Smooth muscle cell (in vitro differentiated cells): Measurements from ENCODE around the gene DAP3. TPM values are rescaled to one million over a fixed set of nuclear protein-coding genes. Genes with fewer than 3 reads are reported as not detected.

Experiments
- DNase-seq: peaks from one replicate; lab custom pipeline; 2025; ENCODE audit not compliant: unreplicated experiment; lab: John Stamatoyannopoulos, UW
- H2AFZ ChIP-seq: fragments of 200-600 bp; sonication (generic); 2 replicates; pipeline ENCODE4 v1.6.0; 2016; ENCODE audit warnings: antibody characterized with exemption, low read depth, mild to moderate bottlenecking
- H3F3A ChIP-seq: fragments of 200-600 bp; sonication (generic); 2 replicates; pipeline ENCODE4 v1.6.0; 2017; ENCODE audit warnings: antibody characterized with exemption, low read depth
- H3K27ac ChIP-seq: fragments of 200-600 bp; sonication (generic); 2 replicates; pipeline ENCODE4 v1.5.1; 2016; ENCODE audit warnings: low read depth, mild to moderate bottlenecking
- H3K27me3 ChIP-seq: fragments of 200-600 bp; sonication (generic); 2 replicates; pipeline ENCODE4 v1.6.1; 2016; ENCODE audit warnings: low read depth, mild to moderate bottlenecking
- H3K36me3 ChIP-seq: fragments of 200-600 bp; sonication (generic); 2 replicates; pipeline ENCODE4 v1.5.1; 2016; ENCODE audit warnings: low read depth
- H3K4me1 ChIP-seq: fragments of 200-600 bp; sonication (generic); 2 replicates; pipeline ENCODE4 v1.5.1; 2016; ENCODE audit warnings: low read depth
- H3K4me2 ChIP-seq: fragments of 200-600 bp; sonication (generic); 2 replicates; pipeline ENCODE4 v1.6.0; 2016; ENCODE audit warnings: mild to moderate bottlenecking
- H3K4me3 ChIP-seq: fragments of 200-600 bp; sonication (generic); 2 replicates; pipeline ENCODE4 v1.5.1; 2016; ENCODE audit warnings: mild to moderate bottlenecking
- H3K79me2 ChIP-seq: fragments of 200-600 bp; sonication (generic); 2 replicates; pipeline ENCODE4 v1.6.0; 2016; ENCODE audit warnings: low read depth, mild to moderate bottlenecking
- H3K9ac ChIP-seq: fragments of 200-600 bp; sonication (generic); 2 replicates; pipeline ENCODE4 v1.6.0; 2016; ENCODE audit warnings: low read depth
- H3K9me3 ChIP-seq: fragments of 200-600 bp; sonication (generic); replicated peaks from 2 replicates; pipeline ENCODE4 v1.5.1; 2016; ENCODE audit warnings: low read depth
- H4K20me1 ChIP-seq: fragments of 200-600 bp; sonication (generic); 2 replicates; pipeline ENCODE4 v1.6.0; 2016; ENCODE audit warnings: low read depth
- CTCF ChIP-seq: fragments of 200-600 bp; sonication (generic); IDR thresholded peaks from 2 replicates; pipeline ENCODE4 v1.5.1; 2017; ENCODE audit warnings: borderline replicate concordance, mild to moderate bottlenecking, antibody characterized with exemption; ENCODE audit not compliant: insufficient read depth, poor library complexity, severe bottlenecking
- WGBS: methylation state at CpG from one replicate; pipeline ENCODE4 v1.1.7; 2016; ENCODE audit warnings: low lambda C conversion rate; 5-methylcytosine and 5-hydroxymethylcytosine counted together
- polyA plus RNA-seq: library from polyadenylated mRNA; unstranded; fragments of >200 nt; fragmentation: Nextera tagmentation; extraction: Ambion mirVana; gene quantifications from 2 replicates; pipeline ENCODE4 v1.2.1, GENCODE V29; 2016
- total RNA-seq: library from RNA; depleted of rRNA; stranded (reverse); fragments of >200 nt; gene quantifications from 2 replicates; pipeline ENCODE4 v1.2.3, GENCODE V29; 2014

Gene DAP3
- total and polyA plus RNA-seq, 2 experiments from 2014 or later, result 61.2 to 86.3 TPM

GRCh38 chr1:155777582-155777981, 88.7 kb downstream of the DAP3 start:
- TF ChIP-seq CTCF, result no peak
- Histone ChIP-seq H3K79me2 (no peaks in the 10 kb centered on the region), H3K36me3 (peaks cover 28% of the 10 kb centered on the region), H4K20me1 (no peaks in the 10 kb centered on the region), H3K9me3 (no peaks in the 10 kb centered on the region), H3K4me2 (no peak overlapping the region), H3F3A (no peaks in the 10 kb centered on the region), H3K27me3 (no peaks in the 10 kb centered on the region), H3K27ac (no peak overlapping the region), H3K9ac (no peak overlapping the region), H3K4me3 (no peak overlapping the region), H2AFZ (no peak overlapping the region), H3K4me1 (no peaks in the 10 kb centered on the region)
- no peak for DNase-seq
- 98% methylated on average over 3 of the region's 3 CpGs for WGBS

Other genes with a start within 250 kb of the DAP3 start
- gene ASH1L, start 126.3 kb upstream of the DAP3 start, total RNA-seq, result 34.0 and 38.7 TPM in 2 replicates
- gene ASH1L, start 126.3 kb upstream of the DAP3 start, polyA plus RNA-seq, result 9.2 and 15.0 TPM in 2 replicates
- gene MSTO1, start 78.9 kb upstream of the DAP3 start, total RNA-seq, result 13.3 and 17.5 TPM in 2 replicates
- 36.5 and 41.2 TPM in 2 replicates for gene MSTO1, start 78.9 kb upstream of the DAP3 start, polyA plus RNA-seq
- 33.9 and 36.5 TPM in 2 replicates for gene YY1AP1, start 317 bp upstream of the DAP3 start, total RNA-seq
- gene YY1AP1, start 317 bp upstream of the DAP3 start, polyA plus RNA-seq, result 27.8 and 29.7 TPM in 2 replicates
- gene GON4L, start 168.1 kb downstream of the DAP3 start, total RNA-seq, result 21.0 and 22.2 TPM in 2 replicates
- gene GON4L, start 168.1 kb downstream of the DAP3 start, polyA plus RNA-seq, result 40.8 and 45.3 TPM in 2 replicates
- 3.4 and 4.6 TPM in 2 replicates for gene SYT11, start 170.5 kb downstream of the DAP3 start, total RNA-seq
- gene SYT11, start 170.5 kb downstream of the DAP3 start, polyA plus RNA-seq, result 2.1 and 2.9 TPM in 2 replicates
- gene RIT1, start 222.3 kb downstream of the DAP3 start, total RNA-seq, result 59.6 and 65.3 TPM in 2 replicates
- 63.6 and 64.4 TPM in 2 replicates for gene RIT1, start 222.3 kb downstream of the DAP3 start, polyA plus RNA-seq
- gene KHDC4, start 245.3 kb downstream of the DAP3 start, total RNA-seq, result 35.6 and 41.7 TPM in 2 replicates
- gene KHDC4, start 245.3 kb downstream of the DAP3 start, polyA plus RNA-seq, result 14.9 and 18.3 TPM in 2 replicates